Neural progenitor cell (in vitro differentiated cells): ENCODE measurements around the gene TXNRD1. TPM values are rescaled to one million over a fixed set of nuclear protein-coding genes. Genes with fewer than 3 reads are reported as not detected.

Source experiments
- DNase-seq: peaks from one replicate; pipeline ENCODE4 v3.0.0-alpha.2; 2016; ENCODE audit warnings: low spot score
- H2AFZ ChIP-seq: fragments of 200-600 bp; sonication (generic); replicated peaks from 2 replicates; pipeline ENCODE4 v1.6.1; 2016; ENCODE audit warnings: antibody characterized with exemption
- H3F3A ChIP-seq: fragments of 200-600 bp; sonication (generic); 2 replicates; pipeline ENCODE4 v1.6.1; 2016; ENCODE audit warnings: antibody characterized with exemption, low read depth
- H3K27ac ChIP-seq: fragments of 200-600 bp; sonication (generic); 2 replicates; pipeline ENCODE4 v1.5.1; 2016; ENCODE audit warnings: mild to moderate bottlenecking
- H3K27me3 ChIP-seq: fragments of 200-600 bp; sonication (generic); 2 replicates; pipeline ENCODE4 v1.6.1; 2016; ENCODE audit warnings: mild to moderate bottlenecking, moderate library complexity
- H3K36me3 ChIP-seq: fragments of 200-600 bp; sonication (generic); 2 replicates; pipeline ENCODE4 v1.5.1; 2016
- H3K4me1 ChIP-seq: fragments of 200-600 bp; sonication (generic); 2 replicates; pipeline ENCODE4 v1.6.1; 2016; ENCODE audit warnings: mixed run types
- H3K4me2 ChIP-seq: fragments of 200-600 bp; sonication (generic); 2 replicates; pipeline ENCODE4 v1.6.1; 2016
- H3K4me3 ChIP-seq: fragments of 200-600 bp; sonication (generic); 2 replicates; pipeline ENCODE4 v1.5.1; 2016
- H3K79me2 ChIP-seq: fragments of 200-600 bp; sonication (generic); 2 replicates; pipeline ENCODE4 v1.6.1; 2016; ENCODE audit warnings: low read depth
- H3K9ac ChIP-seq: fragments of 200-600 bp; sonication (generic); 2 replicates; pipeline ENCODE4 v1.6.1; 2016
- H3K9me3 ChIP-seq: fragments of 200-600 bp; sonication (generic); 2 replicates; pipeline ENCODE4 v1.5.1; 2016; ENCODE audit warnings: low read depth
- H4K20me1 ChIP-seq: fragments of 200-600 bp; sonication (generic); 2 replicates; pipeline ENCODE4 v1.6.1; 2016; ENCODE audit warnings: low read depth
- H3K27ac Mint-ChIP-seq: 3 replicates; pipeline ENCODE4 v1.8.0; 2021; ENCODE audit warnings: mixed read lengths
- H3K27me3 Mint-ChIP-seq: 2 replicates; pipeline ENCODE4 v1.8.0; 2022; ENCODE audit warnings: low read depth, mild to moderate bottlenecking, inconsistent platforms, moderate library complexity, mixed read lengths; ENCODE audit not compliant: insufficient read depth
- H3K36me3 Mint-ChIP-seq: 3 replicates; pipeline ENCODE4 v1.8.0; 2021; ENCODE audit warnings: mixed read lengths
- H3K4me1 Mint-ChIP-seq: 3 replicates; pipeline ENCODE4 v1.8.0; 2021; ENCODE audit warnings: mixed read lengths
- H3K4me3 Mint-ChIP-seq: 3 replicates; pipeline ENCODE4 v1.8.0; 2021; ENCODE audit warnings: mild to moderate bottlenecking, moderate library complexity, mixed read lengths
- H3K9me3 Mint-ChIP-seq: 3 replicates; pipeline ENCODE4 v1.8.0; 2020; ENCODE audit warnings: mixed read lengths
- CTCF ChIP-seq: fragments of 200-600 bp; sonication (generic); IDR thresholded peaks from 2 replicates; pipeline ENCODE4 v1.5.1; 2017; ENCODE audit warnings: antibody characterized with exemption, mild to moderate bottlenecking
- EZH2 ChIP-seq: fragments of 200-600 bp; sonication (generic); IDR thresholded peaks from 2 replicates; pipeline ENCODE4 v1.6.1; 2017; ENCODE audit warnings: antibody characterized with exemption, mild to moderate bottlenecking, moderate library complexity
- EZH2phosphoT487 ChIP-seq: fragments of 200-600 bp; sonication (generic); IDR thresholded peaks from 2 replicates; pipeline ENCODE4 v1.6.1; 2017; ENCODE audit warnings: antibody characterized with exemption
- total RNA-seq: library from RNA; depleted of rRNA; stranded (reverse); fragments of >200 nt; gene quantifications from 2 replicates; pipeline ENCODE4 v1.2.3, GENCODE V29; 2015; ENCODE audit warnings: low replicate concordance

Gene TXNRD1
- 92.0 and 99.8 TPM in 2 replicates for total RNA-seq

- H3K9me3 ChIP-seq, result no peaks in the 10 kb centered on the region
- H3K4me3 Mint-ChIP-seq, result peak within 1 kb of the TSS; percentile 78
Observed at GRCh38 chr12:104215638-104216297, at the start of gene TXNRD1. Gene TXNRD1 (plus strand): TSS chr12:104215779. CDS start chr12:104215803, 24 bp downstream.

GRCh38 chr12:104165801-104166200, 49.8 kb upstream of the TXNRD1 start:
- Mint-ChIP-seq H3K36me3 (peaks cover 2% of the 10 kb centered on the region), H3K27ac (no peak overlapping the region), H3K9me3 (no peaks in the 10 kb centered on the region), H3K4me3 (no peak overlapping the region), H3K27me3 (peaks cover 2% of the 10 kb centered on the region), H3K4me1 (peaks cover 18% of the 10 kb centered on the region)
- Histone ChIP-seq H3K9me3 (no peaks in the 10 kb centered on the region), H3K9ac (no peak overlapping the region), H3F3A (no peaks in the 10 kb centered on the region), H3K4me1 (no peaks in the 10 kb centered on the region), H3K4me2 (no peak overlapping the region), H3K27me3 (no peaks in the 10 kb centered on the region), H3K4me3 (no peak overlapping the region), H3K79me2 (no peaks in the 10 kb centered on the region), H3K27ac (no peak overlapping the region), H3K36me3 (no peaks in the 10 kb centered on the region), H2AFZ (no peak overlapping the region), H4K20me1 (no peaks in the 10 kb centered on the region)
- DNase-seq, result no peak
- TF ChIP-seq EZH2phosphoT487 (no peak), CTCF (no peak), EZH2 (no peak)

More at GRCh38 chr12:104215638-104216297, at the start of gene TXNRD1:
- Histone ChIP-seq H3K4me2 (peak within 1 kb of the TSS; percentile 81), H4K20me1 (no peaks in the 10 kb centered on the region), H3K36me3 (no peaks in the 10 kb centered on the region), H3K9ac (no peak within 1 kb of the TSS), H2AFZ (peak within 1 kb of the TSS; percentile 99), H3K27ac (no peak within 1 kb of the TSS), H3F3A (peaks cover 6% of the 10 kb centered on the region), H3K4me3 (peak within 1 kb of the TSS; percentile 55), H3K27me3 (peaks cover 15% of the 10 kb centered on the region), H3K79me2 (no peaks in the 10 kb centered on the region), H3K4me1 (no peaks in the 10 kb centered on the region)
- H3K4me1 Mint-ChIP-seq, result peaks cover 4% of the 10 kb centered on the region
- peaks cover 5% of the 10 kb centered on the region for H3K27me3 Mint-ChIP-seq
- peak; percentile 94 for DNase-seq
- H3K9me3 Mint-ChIP-seq, result peaks cover 14% of the 10 kb centered on the region
- H3K27ac Mint-ChIP-seq, result no peak within 1 kb of the TSS
- peaks cover 4% of the 10 kb centered on the region for H3K36me3 Mint-ChIP-seq
- TF ChIP-seq CTCF (peak; percentile 86), EZH2 (peak; percentile 62), EZH2phosphoT487 (no peak)

GRCh38 chr12:104166465-104166864, 49.1 kb upstream of the TXNRD1 start:
- H4K20me1 ChIP-seq, result no peaks in the 10 kb centered on the region
- H3K9me3 ChIP-seq, result no peaks in the 10 kb centered on the region
- Mint-ChIP-seq H3K4me1 (peaks cover 18% of the 10 kb centered on the region), H3K9me3 (no peaks in the 10 kb centered on the region), H3K27ac (peak overlapping the region; percentile 53), H3K36me3 (peaks cover 2% of the 10 kb centered on the region), H3K27me3 (peaks cover 2% of the 10 kb centered on the region), H3K4me3 (no peak overlapping the region)
- no peak for DNase-seq
- H3K9ac ChIP-seq, result no peak overlapping the region
- H3K27ac ChIP-seq, result no peak overlapping the region
- H3F3A ChIP-seq, result no peaks in the 10 kb centered on the region
- no peaks in the 10 kb centered on the region for H3K4me1 ChIP-seq
- no peak overlapping the region for H3K4me3 ChIP-seq
- no peaks in the 10 kb centered on the region for H3K27me3 ChIP-seq
- H3K36me3 ChIP-seq, result no peaks in the 10 kb centered on the region
- TF ChIP-seq EZH2 (no peak), EZH2phosphoT487 (no peak), CTCF (no peak)
- no peak overlapping the region for H2AFZ ChIP-seq
- no peaks in the 10 kb centered on the region for H3K79me2 ChIP-seq
- no peak overlapping the region for H3K4me2 ChIP-seq
